Mammary epithelial cell (primary cell): ENCODE data around the gene ATP5PD.

Experiments used
- EZH2 ChIP-seq: IDR thresholded peaks from 2 replicates; pipeline ENCODE4 v1.6.1; 2012; ENCODE audit warnings: low read length, inconsistent platforms, borderline replicate concordance
- TF ChIP-seq, protein P1 (sequence below), 2 donors: IDR thresholded peaks in 1 of 2; conservative IDR thresholded peaks in 1 of 2; 2 replicates each; pipeline ENCODE4 v1.5.1; 2011 to 2012; ENCODE audit warnings: inconsistent platforms in 2 of 2, low read length in 2 of 2, mild to moderate bottlenecking in 2 of 2, control low read depth in 1 of 2, low read depth in 1 of 2; ENCODE audit not compliant: insufficient read depth in 1 of 2; ENCODE audit errors: extremely low read depth in 1 of 2

DNA sequence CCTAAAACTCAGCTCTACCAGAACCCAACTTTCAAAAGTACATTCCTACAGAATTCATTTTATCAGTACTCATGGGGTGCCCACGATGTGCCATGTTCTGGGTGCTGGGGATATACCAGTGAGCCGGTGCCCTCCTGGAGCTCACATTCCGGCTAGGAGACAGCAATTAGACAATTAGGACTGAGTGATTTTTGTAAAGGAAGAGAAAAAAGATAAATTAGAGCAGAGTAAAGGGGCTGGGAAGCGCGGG, 34.7 kb downstream of the ATP5PD start:
- TF ChIP-seq, protein P1, sequence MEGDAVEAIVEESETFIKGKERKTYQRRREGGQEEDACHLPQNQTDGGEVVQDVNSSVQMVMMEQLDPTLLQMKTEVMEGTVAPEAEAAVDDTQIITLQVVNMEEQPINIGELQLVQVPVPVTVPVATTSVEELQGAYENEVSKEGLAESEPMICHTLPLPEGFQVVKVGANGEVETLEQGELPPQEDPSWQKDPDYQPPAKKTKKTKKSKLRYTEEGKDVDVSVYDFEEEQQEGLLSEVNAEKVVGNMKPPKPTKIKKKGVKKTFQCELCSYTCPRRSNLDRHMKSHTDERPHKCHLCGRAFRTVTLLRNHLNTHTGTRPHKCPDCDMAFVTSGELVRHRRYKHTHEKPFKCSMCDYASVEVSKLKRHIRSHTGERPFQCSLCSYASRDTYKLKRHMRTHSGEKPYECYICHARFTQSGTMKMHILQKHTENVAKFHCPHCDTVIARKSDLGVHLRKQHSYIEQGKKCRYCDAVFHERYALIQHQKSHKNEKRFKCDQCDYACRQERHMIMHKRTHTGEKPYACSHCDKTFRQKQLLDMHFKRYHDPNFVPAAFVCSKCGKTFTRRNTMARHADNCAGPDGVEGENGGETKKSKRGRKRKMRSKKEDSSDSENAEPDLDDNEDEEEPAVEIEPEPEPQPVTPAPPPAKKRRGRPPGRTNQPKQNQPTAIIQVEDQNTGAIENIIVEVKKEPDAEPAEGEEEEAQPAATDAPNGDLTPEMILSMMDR (conservative IDR thresholded peaks at IDR 0.05 in 1 of 2, IDR thresholded peaks at IDR 0.05 in 1 of 2; ENCODE audit: extremely low read depth in 1 of 2, insufficient read depth in 1 of 2, low read depth in 1 of 2, low read length in 2 of 2): no peak
- TF ChIP-seq EZH2: no peak
